K562 (cell line): ENCODE results near the gene RAB2B. TPM values are rescaled to one million over a fixed set of nuclear protein-coding genes. Genes with fewer than 3 reads are reported as not detected.

ENCODE experiments used
- ATAC-seq: fragments of 200-7000 bp; cut with Tn5 transposase; 3 replicates; pipeline ENCODE4 v1.9.1; 2020; ENCODE audit warnings: moderate library complexity
- BruUV-seq: library from RNA; stranded (reverse); fragments of 400-500 nt; replicated peaks from 2 replicates; lab custom pipeline; 2021; lab: Mats Ljungman, UMichigan
- CTCF ChIA-PET: fragments of 300-600 bp; formaldehyde crosslinking; extraction: SDS; loops from one replicate; lab custom pipeline; 2021; ENCODE audit warnings: low intra/inter-chr PET ratio; lab: Yijun Ruan, JAX
- POLR2A ChIA-PET: fragments of 300-600, 350-650 bp; sonication (Branson Sonifier 250); formaldehyde crosslinking; extraction: SDS; loops from one replicate; lab custom pipeline; 2021; ENCODE audit warnings: antibody characterized with exemption, inconsistent platforms; lab: Yijun Ruan, JAX
- DNase-seq, 4 experiments: peaks; one replicate each; pipeline versions ENCODE4 v3.0.0 to v3.0.0-alpha.2; 2011 to 2018; ENCODE audit warnings: low spot score in 3 of 4, mixed read lengths in 3 of 4; ENCODE audit errors: extremely low read depth in 1 of 4
- FAIRE-seq: peaks from 2 replicates; lab custom pipeline; 2011; peaks lifted over from hg19 to GRCh38; lab: Jason Lieb, UNC
- H2AFZ ChIP-seq: 2 replicates; pipeline ENCODE4 v1.6.0; 2011; ENCODE audit warnings: low read depth, low read length, control low read depth, inconsistent platforms
- H3K27ac ChIP-seq: fragments of 200-600 bp; 3 replicates; pipeline ENCODE4 v1.8.0; 2011; ENCODE audit warnings: low read depth, mild to moderate bottlenecking, control low read depth, inconsistent platforms, low read length, moderate library complexity, mixed read lengths; ENCODE audit errors: extremely low read depth
- H3K27me3 ChIP-seq, 2 experiments: fragments of 300-600 bp in 1 of 2; 2 replicates in 1 of 2; 3 replicates in 1 of 2; pipeline versions ENCODE4 v1.6.0 to v1.8.0; 2011; ENCODE audit warnings: inconsistent platforms in 2 of 2, low read length in 2 of 2, mild to moderate bottlenecking in 1 of 2, mixed read lengths in 1 of 2, moderate library complexity in 1 of 2; ENCODE audit not compliant: control insufficient read depth in 2 of 2, insufficient read depth in 2 of 2
- H3K36me3 ChIP-seq: fragments of 300-600 bp; 3 replicates; pipeline ENCODE4 v1.8.0; 2011; ENCODE audit warnings: mild to moderate bottlenecking, low read length, inconsistent platforms; ENCODE audit not compliant: control insufficient read depth, insufficient read depth
- H3K4me1 ChIP-seq, 2 experiments: fragments of 200-600 bp in 1 of 2; replicated peaks in 1 of 2; 2 replicates in 1 of 2; 3 replicates in 1 of 2; pipeline versions ENCODE4 v1.5.1 to v1.8.0; 2011; ENCODE audit warnings: inconsistent platforms in 2 of 2, low read length in 2 of 2, mild to moderate bottlenecking in 1 of 2, mixed read lengths in 1 of 2, moderate library complexity in 1 of 2; ENCODE audit not compliant: control insufficient read depth in 2 of 2, insufficient read depth in 2 of 2
- H3K4me2 ChIP-seq: 2 replicates; pipeline ENCODE4 v1.6.1; 2011; ENCODE audit warnings: low read length, control low read depth, inconsistent platforms, mixed read lengths; ENCODE audit not compliant: insufficient read depth
- H3K4me3 ChIP-seq: fragments of 200-600 bp; sonication (generic), shearing (Covaris generic); 2 replicates; pipeline ENCODE4 v1.5.1; 2016; ENCODE audit warnings: control low read depth, inconsistent platforms
- H3K79me2 ChIP-seq: fragments of 200-600 bp; 3 replicates; pipeline ENCODE4 v1.8.0; 2011; ENCODE audit warnings: low read length, inconsistent platforms; ENCODE audit not compliant: control insufficient read depth, insufficient read depth
- H3K9ac ChIP-seq, 2 experiments: 2 replicates each; pipeline versions ENCODE4 v1.6.0 to v1.6.1; 2011; ENCODE audit warnings: low read depth in 2 of 2, low read length in 2 of 2, control low read depth in 1 of 2, inconsistent platforms in 1 of 2, mild to moderate bottlenecking in 1 of 2, mixed read lengths in 1 of 2; ENCODE audit not compliant: insufficient read depth in 1 of 2
- H3K9me1 ChIP-seq: one replicate; pipeline ENCODE4 v1.6.0; 2011; ENCODE audit warnings: inconsistent platforms, mild to moderate bottlenecking, low read length, moderate library complexity; ENCODE audit not compliant: control insufficient read depth, insufficient read depth
- H3K9me3 ChIP-seq: replicated peaks from 2 replicates; pipeline ENCODE4 v1.5.1; 2011; ENCODE audit warnings: low read depth, low read length, inconsistent platforms; ENCODE audit not compliant: control insufficient read depth, insufficient read depth
- H4K20me1 ChIP-seq: replicated peaks from 2 replicates; pipeline ENCODE4 v1.6.1; 2011; ENCODE audit warnings: low read length, inconsistent platforms, mixed read lengths; ENCODE audit not compliant: control insufficient read depth, insufficient read depth
- ASH1L ChIP-seq: fragments of 450-650 bp; IDR thresholded peaks from 2 replicates; pipeline ENCODE4 v1.6.1; 2018; ENCODE audit warnings: borderline replicate concordance, mild to moderate bottlenecking, low read depth; ENCODE audit not compliant: partially characterized antibody
- CREB1 ChIP-seq, 2 experiments: sonication (generic) in 1 of 2; formaldehyde crosslinking in 1 of 2; IDR thresholded peaks; 2 replicates each; pipeline versions ENCODE4 v1.6.1 to v1.8.0; 2012 to 2022; ENCODE audit warnings: inconsistent platforms in 1 of 2, mild to moderate bottlenecking in 1 of 2, missing genetic modification reagents in 1 of 2, moderate library complexity in 1 of 2
- GABPA ChIP-seq: fragments of 200-800 bp; sonication (Bioruptor generic); conservative IDR thresholded peaks from 2 replicates; pipeline ENCODE4 v1.6.1; 2016; ENCODE audit warnings: low read depth, missing genetic modification characterization, missing compliant biosample characterization
- HOXB6 ChIP-seq: fragments of 250-450 bp; sonication (Bioruptor Pico); IDR thresholded peaks from 2 replicates; pipeline ENCODE4 v1.5.1; 2022; ENCODE audit warnings: mild to moderate bottlenecking, borderline replicate concordance
- SNAPC5 ChIP-seq: fragments of 250-450 bp; sonication (Bioruptor Pico); IDR thresholded peaks from 2 replicates; pipeline ENCODE4 v1.8.0; 2021; ENCODE audit warnings: moderate library complexity, mild to moderate bottlenecking, inconsistent platforms
- SRSF3 ChIP-seq: fragments of 200-400 bp; formaldehyde crosslinking; IDR thresholded peaks from 2 replicates; pipeline ENCODE4 v1.6.1; 2016; ENCODE audit warnings: mild to moderate bottlenecking, low read length, moderate library complexity; ENCODE audit not compliant: insufficient read depth
- THRAP3 ChIP-seq: fragments of 450-650 bp; IDR thresholded peaks from 2 replicates; pipeline ENCODE4 v1.6.1; 2016; ENCODE audit warnings: mild to moderate bottlenecking, inconsistent platforms, borderline replicate concordance
- ZC3H11A ChIP-seq: IDR thresholded peaks from 2 replicates; pipeline ENCODE4 v1.6.1; 2012; ENCODE audit warnings: low read depth, low read length, improper control_type of control experiment
- WGBS: fragments of 100-300 bp; shearing (Covaris generic); methylation state at CpG from one replicate; pipeline ENCODE4 v1.1.6; 2016; ENCODE audit warnings: low coverage, mixed read lengths; ENCODE audit not compliant: insufficient coverage; ENCODE audit errors: missing lambda C conversion rate; 5-methylcytosine and 5-hydroxymethylcytosine counted together
- in situ Hi-C: fragments of 300-500 bp; cut with MboI; formaldehyde crosslinking; loops from 4 replicates; pipeline ENCODE4 v1.15.0; 2018; ENCODE audit warnings: inconsistent platforms, mixed read lengths
- intact Hi-C: fragments of 100-400 bp; cut with micrococcal nuclease; formaldehyde crosslinking; loops from 2 replicates; pipeline ENCODE4 v1.14.2; 2022
- polyA plus RNA-seq, 8 experiments: library from polyadenylated mRNA; depleted of rRNA in 4 of 8; stranded (reverse) in 5 of 8; unstranded in 3 of 8; fragments of >200 nt; fragmentation: Nextera tagmentation in 2 of 8; fragmentation: Illumina TruSeq in 1 of 8; extraction: Ambion mirVana in 2 of 8; extraction: Trizol in 1 of 8; gene quantifications; 2 replicates each; pipeline versions ENCODE4 v1.2.1 to v1.2.3, GENCODE V29; 2011 to 2014; ENCODE audit warnings: inconsistent platforms in 1 of 8, missing spikeins in 1 of 8
- total RNA-seq, 7 experiments: library from RNA; depleted of rRNA in 6 of 7; stranded (reverse); fragments of >200 nt in 6 of 7; fragmentation: Illumina TruSeq in 2 of 7; extraction: Trizol in 2 of 7; gene quantifications; 2 replicates each; pipeline versions ENCODE4 v1.2.1 to v1.2.3, GENCODE V29; 2011 to 2021; ENCODE audit warnings: low replicate concordance in 1 of 7
- TF ChIP-seq, protein P1 (sequence below): fragments of 250-450 bp; sonication (Bioruptor Pico); IDR thresholded peaks from 2 replicates; pipeline ENCODE4 v1.8.0; 2021; ENCODE audit warnings: mild to moderate bottlenecking, moderate library complexity

RAB2B gene
- total and polyA plus RNA-seq, 9 of the 15 experiments (the other 6 are each of a cell fraction or from before 2014, with no cell fraction given), result 4.6 to 19.8 (median 9.8) TPM

GRCh38 chr14:21415329-21415728 lies 61.4 kb downstream of the RAB2B start:
- Histone ChIP-seq H2AFZ (no peak overlapping the region), H3K79me2 (no peaks in the 10 kb centered on the region), H3K27me3 (no peaks in the 10 kb centered on the region), H3K27ac (no peak overlapping the region), H3K9me3 (no peaks in the 10 kb centered on the region), H3K36me3 (peaks cover 67% of the 10 kb centered on the region), H4K20me1 (no peaks in the 10 kb centered on the region), H3K9ac (no peak overlapping the region), H3K9me1 (no peaks in the 10 kb centered on the region), H3K4me3 (no peak overlapping the region), H3K4me1 (no peaks in the 10 kb centered on the region; a peak in 1 of 5 replicates)
- POLR2A ChIA-PET, result interaction anchor here (0.7 kb wide), 1 partner anchor 12 kb away, joined by 4 read pairs; no protein-coding TSS in a partner anchor
- in situ Hi-C loops, result no loop called here
- CTCF ChIA-PET, result no interaction called here
- no TSS peak for BruUV-seq
- FAIRE-seq (no peak), ATAC-seq (no peak), DNase-seq (no peak)
- TF ChIP-seq ASH1L (no peak), SNAPC5 (CRISPR knock-in tag) (no peak), HOXB6 (no peak), GABPA (tag) (no peak), ZC3H11A (no peak), SRSF3 (no peak), THRAP3 (no peak), CREB1 (IDR thresholded peaks at IDR 0.05) (no peak), CREB1 (CRISPR knock-in tag; IDR thresholded peaks at IDR 0.05) (no peak)
- TF ChIP-seq, protein P1, sequence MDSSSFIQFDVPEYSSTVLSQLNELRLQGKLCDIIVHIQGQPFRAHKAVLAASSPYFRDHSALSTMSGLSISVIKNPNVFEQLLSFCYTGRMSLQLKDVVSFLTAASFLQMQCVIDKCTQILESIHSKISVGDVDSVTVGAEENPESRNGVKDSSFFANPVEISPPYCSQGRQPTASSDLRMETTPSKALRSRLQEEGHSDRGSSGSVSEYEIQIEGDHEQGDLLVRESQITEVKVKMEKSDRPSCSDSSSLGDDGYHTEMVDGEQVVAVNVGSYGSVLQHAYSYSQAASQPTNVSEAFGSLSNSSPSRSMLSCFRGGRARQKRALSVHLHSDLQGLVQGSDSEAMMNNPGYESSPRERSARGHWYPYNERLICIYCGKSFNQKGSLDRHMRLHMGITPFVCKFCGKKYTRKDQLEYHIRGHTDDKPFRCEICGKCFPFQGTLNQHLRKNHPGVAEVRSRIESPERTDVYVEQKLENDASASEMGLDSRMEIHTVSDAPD (CRISPR knock-in tag), result no peak
- TF ChIP-seq, all 486 proteins: peak for 0
- no peak overlapping the region for H3K4me2 ChIP-seq
- intact Hi-C loops, result loop anchor here (2.0 kb wide), 1 partner anchor 51 kb away; no protein-coding TSS in a partner anchor
- WGBS, result 90% methylated on average over 4 of the region's 4 CpGs
